ENCODE results near the gene FSTL3.
"Not testable (repeated sequence)": the region's sequence is repeated elsewhere in the genome, so short reads cannot be mapped to it uniquely, and the experiment has no call there.

FSTL3 gene

GRCh38 chr19:688992-689391 is 12.8 kb downstream of the FSTL3 start:
- no peak overlapping the region for H3K4me3 ChIP-seq
- no peak overlapping the region for H3K27ac ChIP-seq
- TF ChIP-seq CTCF (IDR thresholded peaks at IDR 0.05): no peak
- no peak for DNase-seq (ENCODE audit: low spot score)

- Histone ChIP-seq H3K4me3 (no peak overlapping the region), H3K27ac (no peak overlapping the region)
- no peak for DNase-seq (ENCODE audit: low spot score)
- TF ChIP-seq CTCF (IDR thresholded peaks at IDR 0.05): no peak
These were observed 14.0 kb downstream of the FSTL3 start for GRCh38 chr19:690203-690602.

- DNase-seq (ENCODE audit: low spot score): no peak
- H3K4me3 ChIP-seq: no peak overlapping the region
- H3K27ac ChIP-seq: no peak overlapping the region
- TF ChIP-seq CTCF (IDR thresholded peaks at IDR 0.05): no peak
These were observed 18.5 kb downstream of the FSTL3 start for GRCh38 chr19:694481-695351.

- no peak within 1 kb of the TSS for H3K4me3 ChIP-seq
These were observed 19.3 kb downstream of the FSTL3 start, which contains the start of gene PRSS57 for GRCh38 chr19:695352-695949. TSS of gene PRSS57 (minus strand) at chr19:695452. CDS start at chr19:695430, 22 bp downstream.

GRCh38 chr19:698529-698928 is 22.3 kb downstream of the FSTL3 start:
- not testable (repeated sequence) for DNase-seq (ENCODE audit: low spot score); H3K4me3 ChIP-seq; H3K27ac ChIP-seq

More at GRCh38 chr19:695352-695949, 19.3 kb downstream of the FSTL3 start, which contains the start of gene PRSS57:
- TF ChIP-seq CTCF (IDR thresholded peaks at IDR 0.05): no peak
- DNase-seq (ENCODE audit: low spot score): no peak
- H3K27ac ChIP-seq: no peak within 1 kb of the TSS

- H3K27ac ChIP-seq; DNase-seq (ENCODE audit: low spot score); H3K4me3 ChIP-seq: not testable (repeated sequence)
These were observed 23.7 kb downstream of the FSTL3 start for GRCh38 chr19:699885-700284.

- not testable (repeated sequence) for H3K27ac ChIP-seq; H3K4me3 ChIP-seq; DNase-seq (ENCODE audit: low spot score)
These were observed 26.7 kb downstream of the FSTL3 start for GRCh38 chr19:702847-703246.

GRCh38 chr19:703329-703650 is 27.1 kb downstream of the FSTL3 start:
- H3K4me3 ChIP-seq: peak overlapping the region; percentile 39
- peak overlapping the region in 1 of 2 donors; percentile 32 for H3K27ac ChIP-seq
- DNase-seq (ENCODE audit: low spot score): no peak
- no peak for TF ChIP-seq CTCF (IDR thresholded peaks at IDR 0.05)

Measured in coronary artery (tissue), 2 donors.